RPMI7951 (cell line): ENCODE results near the gene PLA1A. TPM values are rescaled to one million over a fixed set of nuclear protein-coding genes. Genes with fewer than 3 reads are reported as not detected.

Experiments used
- DNase-seq: peaks from one replicate; pipeline ENCODE4 v3.0.0-alpha.2; 2012; ENCODE audit warnings: low read depth
- total RNA-seq: library from RNA; depleted of rRNA; stranded (reverse); fragments of >200 nt; shearing (Covaris generic); gene quantifications from 2 replicates; pipeline ENCODE4 v1.2.3, GENCODE V29; 2014

The PLA1A gene
- total RNA-seq, 1 experiment from 2014 or later: not detected

DNA sequence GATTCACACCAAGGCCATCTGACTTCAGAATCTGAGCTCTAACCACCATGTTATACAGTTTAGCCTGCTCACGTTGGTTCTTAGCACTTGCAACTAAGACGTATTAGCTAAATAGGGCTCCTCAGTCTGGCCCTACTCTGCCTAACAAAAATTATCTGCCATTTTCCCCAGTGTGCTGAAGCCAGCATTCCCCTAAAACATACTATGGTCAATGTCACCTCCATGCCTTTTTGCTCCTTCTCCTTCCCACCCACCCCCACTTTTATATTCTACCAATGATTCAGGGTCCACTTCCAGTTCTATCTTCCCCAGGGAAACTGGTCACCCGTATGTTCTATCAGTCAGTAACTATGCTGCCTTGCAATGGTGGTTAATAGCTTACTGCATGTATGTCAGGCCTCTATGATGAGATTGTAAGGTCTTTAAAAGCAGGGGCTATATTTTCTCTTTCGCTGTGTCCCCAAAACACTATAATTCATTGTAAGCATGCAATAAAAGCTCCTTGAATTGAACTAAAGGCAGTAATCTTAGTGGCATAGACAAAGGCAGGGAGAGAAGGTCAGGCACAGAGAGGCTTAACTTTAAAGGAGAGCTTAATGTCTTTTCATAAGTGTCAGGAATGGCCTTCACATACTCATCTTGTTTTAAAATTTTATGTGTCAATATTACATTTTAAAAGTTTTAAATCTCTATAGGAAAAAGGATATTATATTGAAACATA, 39.4 kb downstream of the PLA1A start:
- DNase-seq: no peak

- DNase-seq: peak; percentile 90
These were observed 40.2 kb downstream of the PLA1A start for GRCh38 chr3:119637679-119638477.

GRCh38 chr3:119639494-119640350, 42.0 kb downstream of the PLA1A start:
- no peak for DNase-seq

GRCh38 chr3:119641416-119641815, 43.7 kb downstream of the PLA1A start:
- DNase-seq: no peak

- peak; percentile 14 for DNase-seq
These were observed 45.2 kb downstream of the PLA1A start for GRCh38 chr3:119642746-119643473.

GRCh38 chr3:119643528-119643927, 45.8 kb downstream of the PLA1A start:
- DNase-seq: peak; percentile 70

DNA sequence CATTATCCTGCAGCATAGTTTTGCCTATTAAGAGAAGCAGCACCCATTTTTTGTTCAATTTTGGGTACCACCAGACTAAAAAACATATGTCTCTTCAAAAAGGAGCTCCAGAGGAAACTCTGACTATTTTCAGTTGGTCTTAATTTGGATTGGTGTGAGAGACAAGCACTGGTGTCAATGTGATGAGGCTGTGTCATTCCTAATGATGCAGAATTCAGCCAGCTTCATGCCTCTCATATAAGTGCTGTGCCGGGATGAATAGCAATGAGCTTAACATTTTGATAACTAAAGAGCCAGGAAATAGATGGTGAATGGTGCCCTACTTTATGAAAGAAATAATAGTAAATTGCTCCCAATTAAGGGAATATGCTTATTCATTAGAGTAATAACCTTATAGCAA, 46.8 kb downstream of the PLA1A start:
- DNase-seq: no peak

DNA sequence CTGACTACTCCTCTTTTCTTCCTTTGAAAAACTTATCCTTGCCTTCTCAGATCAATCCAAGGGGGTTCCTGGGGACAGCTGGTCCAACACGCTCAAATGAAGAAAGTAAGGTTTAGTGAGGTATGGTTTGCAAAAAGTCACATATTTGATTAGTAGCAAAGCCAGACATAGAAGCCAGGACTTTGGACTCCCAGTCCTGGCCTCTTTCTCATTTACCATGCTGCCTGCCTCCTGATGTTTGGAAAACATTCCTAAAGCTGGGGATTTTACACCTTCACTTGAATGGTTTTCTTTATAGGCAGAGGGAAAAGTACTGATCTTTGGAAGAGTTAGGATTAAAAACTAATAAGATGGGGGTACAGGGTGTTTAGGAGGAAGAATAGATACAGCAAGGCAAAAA, 48.1 kb downstream of the PLA1A start:
- DNase-seq: no peak

DNA sequence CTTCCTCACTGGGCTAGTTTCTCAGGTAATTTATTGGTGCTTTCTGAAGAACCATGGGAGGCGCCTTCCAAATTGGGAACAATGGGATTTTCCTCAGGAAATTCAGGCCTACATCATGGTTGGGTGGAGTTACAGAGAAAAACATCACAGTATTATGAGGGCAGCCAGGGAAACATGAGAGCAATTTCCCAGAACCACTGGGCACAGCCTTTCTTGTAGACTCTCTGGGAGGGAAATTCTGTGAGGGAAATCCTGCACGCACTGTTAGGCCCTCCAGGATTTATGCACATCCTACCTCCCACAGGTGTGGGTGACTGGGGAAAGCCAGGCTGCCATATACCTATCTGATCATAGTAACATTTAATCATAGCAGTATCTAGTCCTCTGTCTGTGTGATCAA, 49.5 kb downstream of the PLA1A start:
- no peak for DNase-seq

- DNase-seq: no peak
These were observed 50.3 kb downstream of the PLA1A start for GRCh38 chr3:119647843-119648575.

DNA sequence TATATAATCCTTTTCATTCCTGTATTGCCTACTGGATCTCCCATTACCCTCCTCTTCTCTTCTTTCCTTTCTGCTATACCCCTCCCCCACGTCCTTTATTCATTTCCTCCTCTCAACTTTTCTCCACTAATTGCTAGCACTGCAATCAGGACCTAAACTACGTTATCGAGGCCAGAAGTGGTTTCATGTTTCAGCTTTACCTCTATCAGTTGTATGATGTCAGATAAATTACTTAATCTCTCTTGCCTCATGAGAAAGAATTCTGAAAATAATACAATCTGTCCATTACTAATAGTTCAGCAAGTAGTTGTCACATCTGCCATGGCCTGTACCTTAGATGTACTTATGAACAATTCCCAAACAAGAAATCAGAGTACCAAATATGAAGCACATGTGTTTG, 52.1 kb downstream of the PLA1A start:
- DNase-seq: no peak

DNA sequence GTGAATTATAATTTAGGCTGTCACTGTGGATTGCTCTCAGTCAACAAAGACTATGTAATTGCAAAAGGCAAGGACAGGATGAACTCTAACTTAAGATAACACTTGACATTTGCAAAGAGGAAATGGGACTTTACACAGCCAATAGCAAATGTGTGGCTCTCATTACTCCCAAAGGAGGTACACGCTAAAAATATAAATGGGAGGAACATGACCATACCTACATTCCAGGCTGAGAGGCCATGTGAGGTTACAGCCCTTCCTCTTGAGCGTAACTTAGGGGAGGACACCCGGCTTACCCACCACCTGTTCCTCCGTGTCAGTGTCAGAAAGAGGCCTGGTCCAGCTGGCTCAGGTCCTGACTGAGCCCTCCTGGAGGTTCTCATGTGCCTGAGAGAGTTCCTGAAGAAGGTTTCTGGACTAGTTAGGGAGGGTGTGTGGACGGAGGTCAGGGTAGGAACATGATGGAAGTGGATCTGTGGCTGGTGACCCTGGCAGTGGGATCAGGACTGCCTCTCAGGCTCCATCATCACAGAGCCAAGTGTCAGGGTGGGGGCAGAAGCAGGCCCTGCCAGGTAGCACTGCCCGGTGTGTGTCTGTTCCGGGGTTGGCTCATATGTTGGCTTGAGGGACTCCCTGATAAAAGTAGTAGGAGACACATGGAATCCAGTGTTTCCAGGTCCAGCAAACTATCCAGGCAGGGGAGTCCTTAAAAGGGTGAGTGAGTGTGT, 54.8 kb downstream of the PLA1A start:
- no peak for DNase-seq

GRCh38 chr3:119653876-119654275, 56.2 kb downstream of the PLA1A start:
- DNase-seq: no peak

GRCh38 chr3:119657887-119658702, 60.4 kb downstream of the PLA1A start:
- no peak for DNase-seq

- no peak for DNase-seq
These were observed 61.3 kb downstream of the PLA1A start for GRCh38 chr3:119658994-119659393.

DNA sequence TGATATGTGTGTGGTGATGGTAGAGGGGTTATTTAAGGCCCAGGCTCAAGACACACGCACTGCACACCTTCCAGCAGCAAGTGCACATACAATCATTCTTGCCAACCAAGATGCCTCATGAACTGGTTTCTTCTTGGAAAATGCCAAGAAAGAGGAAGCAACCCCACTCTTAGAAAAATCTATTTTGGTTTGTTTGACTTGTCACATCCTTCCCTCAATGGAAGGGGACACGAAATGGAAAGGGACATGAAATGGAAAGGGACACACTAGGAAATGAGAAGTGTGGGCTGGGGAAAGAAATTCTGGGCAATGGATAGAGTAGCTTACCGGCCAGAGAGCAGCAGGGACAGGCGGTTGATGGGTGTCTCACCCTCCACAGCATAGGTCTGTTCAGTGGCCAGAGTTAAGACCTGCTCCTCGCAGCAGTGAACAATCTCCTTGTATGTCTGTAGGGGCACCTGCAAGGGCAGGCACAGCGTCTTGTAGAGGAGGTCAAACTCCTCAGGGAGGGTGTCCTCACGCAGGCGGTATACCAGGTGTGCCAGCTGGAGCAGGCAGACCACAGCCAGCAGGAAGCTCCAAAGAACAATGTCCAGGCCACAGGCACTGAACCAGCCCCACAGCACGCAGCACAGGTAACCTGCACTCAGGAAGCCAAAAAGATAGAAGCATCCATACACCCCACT, 62.1 kb downstream of the PLA1A start:
- no peak for DNase-seq

DNA sequence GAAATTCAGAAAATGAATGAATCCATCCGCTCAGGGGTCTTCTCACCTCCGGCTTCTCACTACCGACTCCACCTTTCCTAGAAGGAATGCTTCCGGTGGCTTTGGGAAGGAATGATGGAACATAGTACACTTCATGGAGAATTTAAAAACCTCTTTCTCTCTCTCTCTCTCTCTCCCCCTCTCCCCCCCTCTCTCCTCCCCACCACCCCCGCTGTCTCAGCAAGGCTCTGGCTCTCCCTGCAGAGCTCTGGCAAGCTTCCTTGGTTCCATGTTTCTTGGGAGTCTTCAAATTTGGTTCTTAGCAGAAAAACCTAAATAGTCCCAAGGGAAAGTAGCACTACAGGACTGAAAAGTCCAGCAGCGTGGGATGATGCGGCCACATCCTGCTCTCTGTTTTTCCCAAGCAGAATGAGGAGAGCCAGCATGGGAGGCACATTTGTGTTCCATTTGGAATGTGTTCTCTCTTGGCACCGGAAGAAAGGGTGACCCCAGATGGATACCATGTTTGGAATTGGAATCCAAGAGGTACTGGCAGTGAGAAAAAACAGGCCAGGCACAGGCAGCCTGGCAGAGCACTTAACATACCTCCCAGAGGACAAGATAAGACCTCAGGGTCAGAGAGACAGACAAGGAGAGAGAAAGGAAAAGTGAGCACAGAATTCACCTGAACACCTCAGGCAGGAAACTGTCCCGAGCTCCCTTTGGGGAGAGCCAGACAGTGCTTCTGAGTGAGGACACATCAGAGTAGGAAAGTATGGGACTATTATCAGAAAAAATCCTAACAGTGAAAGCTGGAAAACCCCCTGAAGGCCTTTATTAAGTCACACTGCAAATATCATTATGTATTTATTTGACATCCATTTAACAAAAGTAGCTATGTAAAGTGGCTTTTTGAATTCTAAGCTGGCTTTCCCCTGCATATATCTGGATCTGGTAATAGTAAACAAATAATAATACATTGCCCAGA, 63.1 kb downstream of the PLA1A start, which contains the start of gene POPDC2:
Gene POPDC2, minus strand, starts transcription at position 116 of the 967 bp plus-strand sequence. CDS start 166 bp downstream, outside the sequence.
- no peak for DNase-seq
